KMS-11 (cell line): Measurements from ENCODE around the gene GRPR.

Source experiments
- H2AFZ ChIP-seq: fragments of 200-600 bp; sonication (generic); 2 replicates; pipeline ENCODE4 v1.6.1; 2016; ENCODE audit warnings: antibody characterized with exemption, mixed run types, low read depth
- H3K27ac ChIP-seq: fragments of 200-600 bp; sonication (generic); 2 replicates; pipeline ENCODE4 v1.6.1; 2016; ENCODE audit warnings: mild to moderate bottlenecking, mixed run types
- H3K27me3 ChIP-seq: fragments of 200-600 bp; sonication (generic); 2 replicates; pipeline ENCODE4 v1.6.1; 2017; ENCODE audit warnings: mild to moderate bottlenecking, low read depth, mixed run types, moderate library complexity; ENCODE audit not compliant: insufficient read depth
- H3K36me3 ChIP-seq: fragments of 200-600 bp; sonication (generic); 2 replicates; pipeline ENCODE4 v1.6.1; 2017; ENCODE audit warnings: mild to moderate bottlenecking, mixed run types; ENCODE audit not compliant: insufficient read depth
- H3K4me1 ChIP-seq: fragments of 200-600 bp; sonication (generic); 2 replicates; pipeline ENCODE4 v1.6.1; 2016; ENCODE audit warnings: mild to moderate bottlenecking, low read depth, mixed run types; ENCODE audit not compliant: poor library complexity, severe bottlenecking
- H3K4me2 ChIP-seq: fragments of 200-600 bp; sonication (generic); 2 replicates; pipeline ENCODE4 v1.7.0; 2016; ENCODE audit warnings: mild to moderate bottlenecking, mixed run types
- H3K4me3 ChIP-seq: fragments of 200-600 bp; sonication (generic); IDR thresholded peaks from 2 replicates; pipeline ENCODE4 v1.6.1; 2017; ENCODE audit warnings: low read depth, low read length, mixed read lengths; ENCODE audit not compliant: insufficient read depth
- H3K79me2 ChIP-seq: fragments of 200-600 bp; sonication (generic); 2 replicates; pipeline ENCODE4 v1.6.1; 2016; ENCODE audit warnings: low read depth, mixed run types; ENCODE audit not compliant: insufficient read depth
- H3K9ac ChIP-seq: fragments of 200-600 bp; sonication (generic); 2 replicates; pipeline ENCODE4 v1.6.1; 2016; ENCODE audit warnings: mild to moderate bottlenecking, mixed run types
- H4K20me1 ChIP-seq: fragments of 200-600 bp; sonication (generic); 2 replicates; pipeline ENCODE4 v1.6.1; 2016; ENCODE audit warnings: mild to moderate bottlenecking, mixed run types; ENCODE audit not compliant: insufficient read depth
- CTCF ChIP-seq: fragments of 200-600 bp; sonication (generic); conservative IDR thresholded peaks from 2 replicates; pipeline ENCODE4 v1.6.1; 2017; ENCODE audit warnings: low read depth, mild to moderate bottlenecking, antibody characterized with exemption, low read length, moderate library complexity, mixed read lengths

Gene GRPR

GRCh38 chrX:16167181-16167580, 43.8 kb downstream of the GRPR start, which contains the start of gene MAGEB17:
TSS of gene MAGEB17 (plus strand) at chrX:16167481. CDS start at chrX:16170383, 2,902 bp downstream.
- no peak for TF ChIP-seq CTCF
- no peaks in the 10 kb centered on the region for H3K36me3 ChIP-seq
- H4K20me1 ChIP-seq = no peaks in the 10 kb centered on the region
- no peak within 1 kb of the TSS for H3K4me3 ChIP-seq
- no peak within 1 kb of the TSS for H3K27ac ChIP-seq
- no peak within 1 kb of the TSS for H3K9ac ChIP-seq
- H3K27me3 ChIP-seq = no peaks in the 10 kb centered on the region
- no peaks in the 10 kb centered on the region for H3K79me2 ChIP-seq
- no peak within 1 kb of the TSS for H3K4me2 ChIP-seq
- H3K4me1 ChIP-seq = no peaks in the 10 kb centered on the region
- no peak within 1 kb of the TSS for H2AFZ ChIP-seq

- Histone ChIP-seq H3K9ac (no peak overlapping the region), H3K36me3 (no peaks in the 10 kb centered on the region), H3K4me2 (no peak overlapping the region), H4K20me1 (no peaks in the 10 kb centered on the region), H3K27me3 (no peaks in the 10 kb centered on the region), H3K4me1 (no peaks in the 10 kb centered on the region), H2AFZ (no peak overlapping the region), H3K27ac (no peak overlapping the region), H3K79me2 (no peaks in the 10 kb centered on the region), H3K4me3 (no peak overlapping the region)
- TF ChIP-seq CTCF = no peak
Observed at GRCh38 chrX:16171039-16171438, 47.7 kb downstream of the GRPR start.

GRCh38 chrX:16171944-16172343, 48.6 kb downstream of the GRPR start:
- no peak overlapping the region for H3K27ac ChIP-seq
- H3K4me1 ChIP-seq = no peaks in the 10 kb centered on the region
- no peak overlapping the region for H3K9ac ChIP-seq
- H3K79me2 ChIP-seq = no peaks in the 10 kb centered on the region
- H3K4me2 ChIP-seq = no peak overlapping the region
- no peaks in the 10 kb centered on the region for H3K27me3 ChIP-seq
- no peak overlapping the region for H2AFZ ChIP-seq
- no peak for TF ChIP-seq CTCF
- no peak overlapping the region for H3K4me3 ChIP-seq
- no peaks in the 10 kb centered on the region for H4K20me1 ChIP-seq
- no peaks in the 10 kb centered on the region for H3K36me3 ChIP-seq

GRCh38 chrX:16172391-16172790, 49.0 kb downstream of the GRPR start:
- Histone ChIP-seq H3K79me2 (no peaks in the 10 kb centered on the region), H3K4me2 (no peak overlapping the region), H3K4me3 (no peak overlapping the region), H3K27me3 (no peaks in the 10 kb centered on the region), H3K36me3 (no peaks in the 10 kb centered on the region), H2AFZ (no peak overlapping the region), H4K20me1 (no peaks in the 10 kb centered on the region), H3K4me1 (no peaks in the 10 kb centered on the region), H3K27ac (no peak overlapping the region), H3K9ac (no peak overlapping the region)
- no peak for TF ChIP-seq CTCF
